K562 (cell line): ENCODE data around the gene KATNAL1.
"Not testable (repeated sequence)": the region's sequence is repeated elsewhere in the genome, so short reads cannot be mapped to it uniquely, and the experiment has no call there.

ENCODE experiments used
- ARHGAP35 ChIP-seq: fragments of 450-650 bp; IDR thresholded peaks from 2 replicates; pipeline ENCODE4 v1.6.1; 2018; ENCODE audit not compliant: partially characterized antibody
- BHLHE40 ChIP-seq: IDR thresholded peaks from 2 replicates; pipeline ENCODE4 v1.6.1; 2011; ENCODE audit warnings: low read length, improper control_type of control experiment
- CTCF ChIP-seq, 3 experiments: IDR thresholded peaks in 2 of 3; conservative IDR thresholded peaks in 1 of 3; 2 replicates each; pipeline ENCODE4 v1.5.1; 2011 to 2012; ENCODE audit warnings: low read length in 3 of 3, mild to moderate bottlenecking in 3 of 3, control low read depth in 2 of 3, improper control_type of control experiment in 1 of 3, inconsistent platforms in 1 of 3, low read depth in 1 of 3, mixed read lengths in 1 of 3, moderate library complexity in 1 of 3; ENCODE audit not compliant: insufficient read depth in 2 of 3
- GTF2E2 ChIP-seq: fragments of 200-800 bp; sonication (Bioruptor generic); IDR thresholded peaks from 2 replicates; pipeline ENCODE4 v1.6.1; 2016; ENCODE audit warnings: missing genetic modification characterization, missing compliant biosample characterization
- MAFK ChIP-seq: IDR thresholded peaks from 2 replicates; pipeline ENCODE4 v1.6.1; 2011; ENCODE audit warnings: low read length, improper control_type of control experiment
- PHF20 ChIP-seq: fragments of 450-650 bp; IDR thresholded peaks from 2 replicates; pipeline ENCODE4 v1.6.1; 2018; ENCODE audit not compliant: partially characterized antibody
- PKNOX1 ChIP-seq: fragments of 450-650 bp; IDR thresholded peaks from 2 replicates; pipeline ENCODE4 v1.6.1; 2016
- POLR2AphosphoS5 ChIP-seq: IDR thresholded peaks from 2 replicates; pipeline ENCODE4 v1.6.1; 2011; ENCODE audit warnings: mild to moderate bottlenecking, low read depth, low read length, moderate library complexity; ENCODE audit not compliant: control insufficient read depth, insufficient read depth
- TSC22D4 ChIP-seq: fragments of 450-650 bp; IDR thresholded peaks from 2 replicates; pipeline ENCODE4 v1.6.1; 2016; ENCODE audit warnings: missing genetic modification characterization, missing biosample characterization, control low read depth
- ZBTB49 ChIP-seq: sonication (generic); formaldehyde crosslinking; IDR thresholded peaks from 2 replicates; pipeline ENCODE4 v1.8.0; 2022; ENCODE audit warnings: missing genetic modification reagents, mild to moderate bottlenecking, borderline replicate concordance
- ZNF263 ChIP-seq: sonication (generic); formaldehyde crosslinking; IDR thresholded peaks from 2 replicates; pipeline ENCODE4 v1.8.0; 2022; ENCODE audit warnings: mild to moderate bottlenecking, missing genetic modification reagents, borderline replicate concordance
- ZNF740 ChIP-seq, 3 experiments: fragments of 200-800 bp in 1 of 3; sonication (Bioruptor generic) in 1 of 3; sonication (generic) in 1 of 3; formaldehyde crosslinking in 1 of 3; IDR thresholded peaks; 2 replicates each; pipeline versions ENCODE4 v1.6.1 to v1.8.0; 2016 to 2022; ENCODE audit warnings: mild to moderate bottlenecking in 2 of 3, missing compliant biosample characterization in 2 of 3, missing genetic modification characterization in 2 of 3, missing genetic modification reagents in 1 of 3

- TF ChIP-seq POLR2AphosphoS5; PHF20; ZBTB49 (CRISPR knock-in tag); ZNF263; TSC22D4 (tag); PKNOX1; MAFK; GTF2E2 (tag); BHLHE40; CTCF (IDR thresholded peaks at IDR 0.05 in 2 of 3, conservative IDR thresholded peaks at IDR 0.05 in 1 of 3; ENCODE audit: insufficient read depth in 2 of 3, low read depth in 1 of 3, low read length in 3 of 3); ARHGAP35; ZNF740 (CRISPR knock-in tag; IDR thresholded peaks at IDR 0.05); ZNF740 (tag; IDR thresholded peaks at IDR 0.05): not testable (repeated sequence)
Observed at GRCh38 chr13:30286059-30286458, 21.3 kb downstream of the KATNAL1 start.
